NCI-H446 treated with DMSO at 0.1 percent for 48 hours (cell line): Measurements from ENCODE around the gene TMEM126B.
"Not testable (repeated sequence)": the region's sequence is repeated elsewhere in the genome, so short reads cannot be mapped to it uniquely, and the experiment has no call there.

Experiments
- DNase-seq: peaks from one replicate; lab custom pipeline; 2025; lab: John Stamatoyannopoulos, UW

Gene TMEM126B

DNA sequence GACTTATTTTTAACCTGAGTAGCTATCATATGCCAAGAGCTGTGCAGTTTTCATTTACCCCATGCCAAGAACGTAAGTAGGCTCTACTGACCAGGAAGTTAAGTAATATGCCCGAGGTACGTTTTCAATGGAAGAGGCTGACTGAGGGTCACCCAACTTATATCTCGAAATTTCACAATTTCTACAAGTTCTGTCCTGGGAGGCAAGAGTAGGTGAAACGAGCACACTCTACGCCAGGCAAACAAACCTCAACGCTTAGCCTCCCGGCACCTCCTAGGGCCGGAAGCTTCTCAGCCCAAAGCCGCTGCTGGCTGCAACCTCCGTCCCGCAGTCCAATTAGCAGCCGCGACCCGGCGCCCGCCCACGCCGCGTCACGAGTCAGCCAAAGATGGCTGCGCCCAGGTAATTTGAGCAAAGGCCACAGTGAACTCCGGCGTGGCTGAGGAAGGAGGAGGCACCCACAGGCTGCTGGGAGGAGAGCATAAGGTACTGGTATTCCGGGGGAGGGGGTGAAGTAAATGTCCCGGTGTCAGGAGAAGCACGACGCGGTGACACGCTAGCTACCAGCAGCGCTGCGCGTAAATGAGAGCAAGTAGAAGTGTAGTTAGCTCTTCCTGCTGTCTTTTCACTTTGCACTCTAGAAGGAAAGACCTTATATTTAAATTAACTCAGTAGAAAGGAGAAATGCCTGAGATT is 19.4 kb downstream of the TMEM126B start, which contains the start of gene TMEM126A:
Gene TMEM126A, plus strand, starts transcription at position 364 of the 696 bp plus-strand sequence. CDS start 2,289 bp downstream, outside the sequence.
- peak; percentile 76 for DNase-seq

DNA sequence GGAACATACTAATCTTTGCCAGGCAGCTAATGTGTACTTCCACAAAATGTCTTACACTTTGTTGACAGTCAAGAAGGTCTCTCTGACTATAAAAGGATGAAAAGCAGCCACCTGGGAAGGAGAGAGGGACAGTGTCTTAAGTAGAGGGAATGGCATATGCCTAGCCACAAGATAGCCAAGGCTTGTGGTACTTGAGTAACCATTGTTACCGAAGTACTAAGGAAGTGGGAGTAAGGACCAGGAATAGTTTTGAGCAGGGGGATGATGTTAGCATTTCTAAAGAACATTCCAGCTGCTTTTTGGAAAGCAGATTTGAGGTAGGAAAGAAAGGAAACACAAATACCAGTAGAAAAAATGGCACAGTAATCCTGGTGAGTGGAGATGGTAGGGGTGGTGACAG is 22.7 kb downstream of the TMEM126B start:
- no peak for DNase-seq

DNA sequence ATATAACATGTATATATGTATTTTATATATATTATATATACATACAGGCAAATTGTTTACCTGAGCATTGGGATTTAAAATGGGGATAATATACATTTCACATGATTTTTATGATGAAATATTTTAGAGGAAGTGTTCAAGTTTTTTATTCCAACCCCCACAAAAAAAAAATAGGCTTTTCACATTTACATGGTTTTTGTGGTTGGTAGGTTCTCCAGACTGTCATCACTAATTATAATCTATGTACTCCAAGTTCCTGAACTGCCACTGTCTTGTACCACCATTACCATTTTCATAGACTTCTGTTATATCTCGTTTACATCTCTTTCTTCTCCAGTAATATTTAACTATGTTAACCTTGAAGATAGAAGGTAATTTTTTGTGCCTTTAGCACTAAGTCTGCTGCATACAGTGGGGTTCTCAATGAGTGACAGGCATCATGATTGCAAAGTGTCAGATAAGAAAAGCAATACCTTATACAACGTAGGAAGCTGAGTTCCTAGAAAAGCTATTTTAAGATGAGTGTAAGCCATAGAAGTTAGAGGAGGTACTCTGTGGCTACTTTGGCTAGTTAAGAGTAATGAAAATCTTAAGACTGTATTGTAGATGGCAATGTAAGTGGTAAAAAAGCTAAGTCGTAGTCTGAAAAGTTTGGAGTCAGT is 24.5 kb downstream of the TMEM126B start:
- DNase-seq = no peak

DNA sequence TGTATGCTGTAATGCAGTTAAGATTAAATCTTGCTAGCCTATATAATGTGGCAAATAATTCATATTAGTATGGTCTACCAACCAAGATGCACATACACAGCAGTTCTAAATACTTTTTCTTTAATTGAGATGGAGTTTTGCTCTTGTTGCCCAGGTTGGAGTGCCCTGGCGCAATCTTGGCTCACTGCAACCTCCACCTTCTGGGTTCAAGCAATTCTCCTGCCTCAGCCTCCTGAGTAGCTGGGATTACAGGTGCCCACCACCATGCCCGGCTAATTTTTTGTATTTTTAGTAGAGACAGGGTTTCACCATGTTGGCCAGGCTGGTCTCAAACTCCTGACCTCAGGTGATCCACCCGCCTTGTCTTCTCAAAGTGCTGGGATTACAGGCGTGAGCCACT is 25.9 kb downstream of the TMEM126B start:
- DNase-seq = not testable (repeated sequence)

DNA sequence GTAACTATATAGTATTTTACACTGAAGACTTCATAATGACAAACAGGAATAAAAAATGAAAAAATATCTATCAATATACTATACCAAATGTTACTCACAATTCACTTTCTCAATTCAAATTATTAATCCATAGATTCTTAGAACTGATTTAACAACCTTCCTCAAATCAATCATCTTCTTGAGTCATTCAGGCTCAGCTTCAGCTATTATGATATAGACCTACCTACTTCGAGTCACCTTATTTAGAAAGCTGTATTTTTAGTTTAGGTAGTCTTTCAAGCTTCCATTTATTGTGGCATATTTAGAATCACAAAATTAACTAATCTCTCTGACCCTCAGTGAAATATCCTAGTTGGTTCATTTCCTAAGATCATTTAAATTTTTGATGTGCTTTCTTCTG is 28.4 kb downstream of the TMEM126B start:
- DNase-seq = no peak

DNA sequence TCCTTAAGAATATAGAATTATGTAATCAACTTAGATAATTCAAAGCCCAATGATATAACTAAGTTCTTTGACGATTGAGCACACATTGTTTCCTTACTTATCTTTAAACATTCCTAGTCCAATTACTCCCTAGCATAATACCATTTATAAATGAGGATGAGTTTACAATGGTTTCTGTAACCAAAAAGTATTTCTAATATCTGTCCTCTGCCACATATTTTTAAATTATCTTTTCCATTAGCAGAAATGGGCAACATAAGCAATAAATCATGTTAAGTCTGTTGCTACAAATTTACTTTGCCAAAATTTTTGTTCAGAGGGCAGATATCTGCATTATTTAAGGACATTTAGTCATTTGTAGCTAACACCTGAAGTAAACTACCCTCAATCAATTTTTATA is 29.8 kb downstream of the TMEM126B start:
- no peak for DNase-seq

DNA sequence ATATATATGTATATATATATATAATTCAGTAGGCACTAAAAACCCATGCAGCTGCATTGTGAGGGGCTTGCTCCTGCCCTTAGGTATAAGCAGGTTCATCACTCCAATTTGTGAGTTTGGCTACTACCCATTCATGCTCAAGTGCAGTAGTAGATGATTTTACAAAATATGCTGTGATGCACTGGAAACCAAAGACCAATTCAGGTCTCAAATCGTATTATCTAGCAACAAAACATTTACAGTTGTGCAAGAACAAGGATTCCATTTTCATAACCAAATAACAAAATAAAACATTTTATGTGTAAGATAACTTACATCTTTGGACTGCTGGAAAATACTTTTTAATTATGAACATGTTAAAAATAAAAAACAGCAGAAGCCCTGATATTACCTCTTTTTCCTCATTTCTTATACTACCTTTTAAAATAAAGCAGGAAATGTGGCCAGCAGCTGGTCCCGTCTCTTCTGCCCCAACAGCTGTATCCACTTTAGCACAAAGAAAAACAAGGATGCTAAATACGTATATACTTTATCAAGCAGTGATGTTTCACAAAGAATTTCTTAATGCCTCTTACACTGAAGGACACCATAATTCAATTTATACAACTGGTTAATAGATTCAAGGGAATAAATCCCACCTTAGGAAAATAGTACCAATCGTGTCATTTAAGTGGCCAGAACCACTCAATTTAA is 33.7 kb downstream of the TMEM126B start:
- DNase-seq = no peak

DNA sequence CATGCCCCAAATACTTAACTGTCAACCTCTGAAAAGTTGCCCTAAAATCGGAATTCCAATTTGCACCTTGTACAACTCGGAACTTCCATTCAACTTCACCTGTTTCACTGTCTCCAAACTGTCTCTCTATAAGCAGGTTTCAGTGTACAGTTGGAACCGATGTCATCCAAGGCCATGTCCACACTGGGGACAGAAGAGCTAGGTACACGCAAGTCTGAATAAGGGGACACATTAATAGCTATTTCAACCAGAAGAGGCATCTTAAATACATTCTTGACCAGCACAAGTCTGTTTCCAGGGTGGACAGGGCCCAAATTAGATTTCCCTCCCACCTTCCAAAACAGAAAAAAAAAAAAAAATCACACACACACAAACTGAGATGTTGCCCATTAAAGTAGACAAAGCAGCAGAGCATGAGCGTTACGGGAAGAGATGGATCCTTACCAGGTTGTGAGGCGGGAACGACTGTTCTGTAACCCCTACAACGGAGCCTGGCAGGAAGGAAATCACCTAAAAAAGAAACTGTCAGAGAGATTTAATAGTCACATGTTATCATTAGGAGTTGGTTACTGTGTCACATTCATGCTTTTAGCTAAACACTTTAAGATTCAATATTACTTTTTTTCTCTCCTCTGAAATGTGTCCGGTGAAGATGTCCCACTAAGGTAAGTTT is 34.8 kb downstream of the TMEM126B start:
- no peak for DNase-seq

DNA sequence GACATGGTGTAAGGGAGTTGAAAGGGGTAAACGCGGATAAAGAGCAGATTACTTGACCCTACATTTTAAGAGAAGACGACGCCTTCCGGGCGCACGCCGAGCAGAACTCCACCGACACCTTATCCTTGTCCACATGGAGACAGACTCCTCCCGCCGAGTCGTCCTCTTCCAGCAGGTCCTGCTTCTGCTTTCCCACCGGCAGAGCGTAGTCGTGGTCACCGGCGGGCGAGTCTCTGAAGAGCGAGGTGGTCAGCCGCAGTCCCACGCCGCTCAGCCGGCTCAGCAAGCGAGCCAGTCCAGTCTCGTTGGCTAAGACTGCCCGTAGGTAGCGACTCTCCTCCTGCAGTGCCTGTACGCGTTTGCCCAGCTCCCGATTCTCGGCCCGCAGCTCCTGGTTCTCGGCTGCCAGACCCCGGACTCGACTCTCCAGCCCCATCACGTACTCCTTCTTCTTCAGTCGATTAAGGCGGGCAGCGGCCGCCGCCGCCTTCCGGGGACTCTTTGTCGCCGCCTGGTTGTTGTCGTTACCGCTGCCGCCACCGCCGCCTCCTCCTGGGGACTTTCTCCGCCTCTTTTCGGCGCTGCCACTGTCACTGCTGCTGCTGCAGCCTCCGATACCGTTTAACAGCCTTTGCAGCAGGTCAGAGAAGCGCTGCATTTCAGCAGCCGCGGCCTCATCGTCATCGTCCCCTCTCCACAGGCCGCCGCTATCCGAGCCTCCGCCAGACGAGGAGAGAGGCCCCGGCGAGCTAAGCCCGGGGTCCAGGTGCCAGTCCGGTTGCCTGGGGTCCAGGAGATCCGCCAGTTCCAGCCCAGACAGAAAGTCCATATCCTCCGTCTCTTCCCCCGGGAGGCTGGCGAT is 35.6 kb downstream of the TMEM126B start:
- DNase-seq = no peak

DNA sequence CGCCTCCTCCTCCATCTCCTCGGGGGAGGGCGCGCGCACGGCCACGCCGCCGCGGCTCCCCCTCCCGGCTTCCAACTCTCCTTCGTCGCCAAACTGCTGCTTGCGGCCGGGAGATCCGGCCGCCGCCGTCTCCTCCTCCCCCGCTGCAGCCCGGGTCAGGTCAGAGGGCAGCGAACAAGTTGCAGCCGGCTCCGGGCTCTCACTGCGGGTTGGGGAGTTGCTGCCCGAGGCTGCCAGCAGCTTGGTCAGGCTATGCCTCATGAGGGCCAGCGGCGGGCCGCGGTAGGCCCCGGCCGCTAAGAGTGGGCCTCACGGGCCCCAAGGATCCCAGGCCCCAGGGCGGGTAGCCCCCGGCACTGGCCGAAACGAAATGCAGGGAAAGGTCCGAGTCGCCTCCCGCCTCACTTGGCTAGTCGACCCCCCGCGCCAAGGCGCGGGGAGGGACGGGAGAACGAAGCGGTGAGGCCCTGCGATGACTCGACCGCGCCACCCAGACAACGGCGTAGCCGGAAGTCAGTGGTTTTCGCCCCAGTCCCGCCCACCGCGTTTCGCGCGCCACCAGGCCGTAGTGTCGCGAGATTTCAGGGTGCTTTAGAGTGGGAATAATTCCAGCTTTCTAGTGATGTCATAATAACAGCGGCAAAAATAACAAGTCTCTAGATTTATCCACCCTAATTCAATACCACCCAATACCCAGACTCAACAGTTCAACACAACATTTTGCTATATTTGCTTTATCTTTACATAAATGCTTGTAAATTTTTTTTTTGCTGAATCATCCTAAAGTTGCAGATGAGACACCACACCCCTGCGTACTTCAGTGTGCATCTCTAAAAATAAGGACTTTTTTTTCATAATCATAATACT is 36.5 kb downstream of the TMEM126B start, which contains the start of gene CREBZF:
Gene CREBZF, minus strand, starts transcription at position 515 of the 867 bp plus-strand sequence. Its CDS starts 254 bp downstream, at position 261.
- peak; percentile 93 for DNase-seq

DNA sequence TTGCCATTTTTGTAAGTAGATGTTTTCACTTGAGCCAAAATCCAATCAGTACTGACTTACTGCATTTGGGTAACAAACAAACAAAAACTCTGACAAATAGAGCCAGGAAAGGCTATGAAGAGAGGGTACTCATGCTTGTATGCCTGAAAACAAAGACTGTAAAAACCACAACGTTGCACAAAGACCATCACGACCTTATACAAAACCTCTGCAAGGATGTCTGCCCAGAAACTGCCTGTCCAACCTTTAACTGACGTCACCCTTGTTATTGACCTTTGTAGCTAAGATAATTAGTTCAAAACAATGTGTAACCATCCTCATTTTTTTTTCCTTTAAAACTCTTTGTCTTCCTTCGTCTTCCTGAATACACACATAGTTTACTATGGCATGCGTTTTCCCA is 37.3 kb downstream of the TMEM126B start:
- no peak for DNase-seq

DNA sequence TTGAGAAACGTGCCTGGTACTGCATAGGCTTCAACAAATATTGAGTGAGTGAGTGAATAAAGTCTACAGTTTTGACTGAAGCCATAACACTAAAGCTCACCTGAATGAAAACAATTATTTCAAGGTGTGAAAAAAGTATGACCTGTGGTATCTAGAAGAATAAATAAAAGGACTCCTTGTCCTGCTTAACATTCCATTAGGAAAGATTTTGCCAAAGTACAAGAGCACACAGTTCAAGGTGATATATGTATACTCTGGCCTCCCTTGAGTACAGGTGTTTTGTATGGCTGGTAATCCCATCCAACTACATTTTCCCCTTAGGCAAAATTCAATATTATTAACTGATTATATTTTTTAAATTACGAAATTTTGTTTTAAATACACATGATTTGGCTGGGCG is 38.3 kb downstream of the TMEM126B start:
- DNase-seq = no peak

DNA sequence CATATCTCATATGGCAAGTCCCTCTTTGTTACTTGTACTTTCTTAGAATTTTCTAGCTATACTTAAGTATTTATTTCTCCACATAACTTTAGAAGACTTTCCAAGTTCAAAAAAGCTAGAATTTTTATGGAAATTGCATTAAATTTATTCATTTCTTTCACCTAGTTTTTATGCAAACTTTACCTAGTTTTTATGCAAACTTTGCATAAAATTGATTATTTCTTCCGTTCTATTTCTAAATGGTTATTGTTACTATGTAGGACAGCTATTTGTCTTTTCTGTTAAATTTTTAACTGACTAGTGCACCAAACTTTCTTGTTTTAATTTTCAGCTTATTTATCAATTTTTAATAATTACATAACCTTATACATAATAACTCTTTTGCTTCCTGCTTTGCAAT is 39.8 kb downstream of the TMEM126B start:
- no peak for DNase-seq

DNA sequence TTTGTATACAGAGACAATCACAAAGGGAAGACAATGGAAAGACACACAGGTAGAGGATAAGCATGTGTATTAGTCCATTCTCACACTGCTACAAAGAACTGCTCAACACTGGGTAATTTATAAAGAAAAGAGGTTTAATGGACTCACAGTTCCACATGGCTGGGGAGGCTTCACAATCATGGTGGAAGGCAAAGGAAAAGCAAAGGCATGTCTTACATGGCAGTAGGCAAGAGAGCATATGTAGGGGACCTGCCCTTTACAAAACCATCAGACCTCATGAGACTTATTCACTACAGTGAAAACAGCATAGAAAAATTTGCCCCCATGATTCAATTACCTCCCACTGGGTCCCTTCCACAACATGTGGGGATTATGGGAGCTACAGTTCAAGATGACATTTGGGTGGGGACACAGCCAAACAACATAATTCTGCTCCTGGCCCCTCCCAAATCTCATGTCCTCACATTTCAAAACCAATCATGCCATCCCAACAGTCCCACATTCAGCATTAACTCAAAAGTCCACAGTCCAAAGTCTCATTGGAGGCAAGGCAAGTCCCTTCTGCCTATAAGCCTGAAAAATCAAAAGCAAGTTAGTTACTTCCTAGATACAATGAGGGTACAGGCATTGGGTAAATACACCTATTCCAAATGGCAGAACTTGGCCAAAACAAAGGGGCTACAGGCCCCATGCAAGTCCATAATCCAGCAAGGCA is 42.7 kb downstream of the TMEM126B start:
- not testable (repeated sequence) for DNase-seq

DNA sequence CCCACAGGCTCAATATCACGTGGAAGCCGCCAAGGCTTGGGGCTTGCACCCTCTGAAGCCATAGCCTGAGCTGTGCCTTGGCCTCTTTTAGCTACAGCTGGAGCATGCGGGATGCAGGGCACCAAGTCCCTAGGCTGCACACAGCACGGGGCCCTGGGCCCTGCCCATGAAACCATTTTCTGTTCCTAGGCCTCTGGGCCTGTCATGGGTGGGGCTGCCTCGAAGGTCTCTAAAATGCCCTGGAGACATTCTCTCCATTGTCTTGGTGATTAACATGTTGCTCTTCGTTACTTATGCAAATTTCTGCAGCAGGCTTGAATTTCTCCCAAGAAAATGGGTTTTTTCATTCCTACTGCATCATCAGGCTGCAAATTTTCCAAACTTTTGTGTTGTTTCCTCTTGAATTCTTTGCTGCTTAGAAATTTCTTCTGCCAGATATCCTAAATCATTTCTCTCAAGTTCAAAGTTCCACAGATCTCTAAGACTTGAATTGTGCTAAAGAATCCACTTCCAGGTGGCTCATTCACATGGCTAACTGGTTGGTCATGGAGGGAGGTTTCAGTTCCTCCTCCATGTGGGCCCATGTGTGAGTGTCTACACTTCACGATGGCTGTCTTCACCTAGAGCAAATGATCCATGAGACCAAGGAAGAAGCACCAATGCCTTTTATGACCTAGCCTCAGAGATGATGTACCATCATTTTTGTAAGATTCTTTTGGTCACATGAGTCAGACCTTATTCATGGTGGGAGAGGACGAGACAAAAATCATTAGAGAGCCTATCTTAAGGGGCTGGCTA is 43.9 kb downstream of the TMEM126B start:
- no peak for DNase-seq

DNA sequence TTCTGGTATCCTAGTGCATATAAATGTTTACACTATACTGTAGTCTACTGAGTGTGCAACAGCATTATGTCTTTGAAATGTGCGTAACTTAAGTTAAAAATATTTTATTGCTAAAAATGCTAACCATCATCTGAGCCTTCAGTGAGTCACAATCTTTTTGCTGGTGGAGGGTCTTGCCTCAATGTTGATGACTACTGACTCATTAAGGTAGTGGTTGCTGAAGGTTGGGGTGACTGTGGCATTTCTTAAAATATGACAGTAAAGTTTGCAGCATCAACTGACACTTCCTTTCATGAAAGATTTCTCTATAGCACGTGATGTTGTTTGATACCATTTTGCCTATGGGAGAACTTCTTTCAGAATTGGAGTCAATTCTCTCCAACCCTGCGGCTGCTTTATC is 45.0 kb downstream of the TMEM126B start:
- no peak for DNase-seq

DNA sequence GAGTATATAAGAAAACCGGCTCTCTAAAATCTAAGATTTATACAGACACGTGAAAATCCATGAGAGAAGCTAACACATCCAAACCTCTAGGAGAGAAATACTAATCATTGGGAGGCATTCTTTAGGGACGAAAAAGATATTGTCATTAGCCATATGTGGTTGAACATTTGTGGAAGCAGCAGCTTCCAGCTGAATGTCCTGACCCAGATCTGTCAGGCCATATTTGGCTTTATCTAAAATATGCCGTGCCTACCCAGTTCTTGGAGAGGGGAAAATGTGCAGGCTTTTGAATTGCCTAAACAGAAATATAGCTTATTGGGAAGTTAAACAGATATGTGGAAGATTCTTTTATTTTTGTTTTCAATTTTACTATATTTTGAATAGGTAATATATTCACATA is 51.2 kb downstream of the TMEM126B start:
- DNase-seq = no peak

DNA sequence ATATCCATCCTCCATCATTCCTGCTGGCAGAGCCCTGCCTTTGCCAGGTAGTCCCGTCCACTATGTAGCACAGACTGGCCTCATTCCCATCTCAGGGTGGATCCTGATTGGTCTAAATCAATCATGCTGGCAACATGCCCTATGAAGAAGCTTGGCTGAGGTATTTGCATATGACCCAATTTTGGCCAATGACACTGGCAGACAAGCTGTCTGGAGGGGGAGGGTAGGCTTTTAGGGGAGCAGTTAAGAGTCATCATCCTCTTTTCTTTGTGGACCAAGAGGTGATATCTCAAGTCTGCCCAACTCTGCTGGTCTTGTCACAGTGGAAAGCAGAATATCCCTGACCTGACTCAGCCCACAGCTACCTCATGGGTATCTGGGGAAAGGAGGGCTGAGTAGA is 52.5 kb downstream of the TMEM126B start:
- DNase-seq = no peak
